Liver (tissue), 3 donors: ENCODE data around the gene ACTN1.

Experiments
- RAD21 ChIP-seq, 2 donors: IDR thresholded peaks; 2 replicates each; pipeline ENCODE4 v1.6.1; 2016; ENCODE audit warnings: antibody characterized with exemption in 2 of 2, mild to moderate bottlenecking in 2 of 2
- TAF1 ChIP-seq: conservative IDR thresholded peaks from 2 replicates; pipeline ENCODE4 v1.6.1; 2016; ENCODE audit warnings: antibody characterized with exemption, mild to moderate bottlenecking
- ZBTB33 ChIP-seq: IDR thresholded peaks from 2 replicates; pipeline ENCODE4 v1.6.1; 2016; ENCODE audit warnings: antibody characterized with exemption
- TF ChIP-seq, protein P1 (sequence below): fragments of 150-350 bp; IDR thresholded peaks from 2 replicates; pipeline ENCODE4 v1.5.1; 2017; ENCODE audit warnings: improper control_type of control experiment, low read depth, low read length; ENCODE audit not compliant: missing input control
- TF ChIP-seq, protein P2 (sequence below): IDR thresholded peaks from 2 replicates; pipeline ENCODE4 v1.6.1; 2016; ENCODE audit warnings: antibody characterized with exemption
- TF ChIP-seq, protein P3 (sequence below): IDR thresholded peaks from 2 replicates; pipeline ENCODE4 v1.6.1; 2016; ENCODE audit warnings: antibody characterized with exemption, mild to moderate bottlenecking
- TF ChIP-seq, protein P4 (sequence below): IDR thresholded peaks from 2 replicates; pipeline ENCODE4 v1.6.1; 2016; ENCODE audit warnings: antibody characterized with exemption
- donor health status: healthy.
- donor health status: healthy.

- TF ChIP-seq, protein P1, sequence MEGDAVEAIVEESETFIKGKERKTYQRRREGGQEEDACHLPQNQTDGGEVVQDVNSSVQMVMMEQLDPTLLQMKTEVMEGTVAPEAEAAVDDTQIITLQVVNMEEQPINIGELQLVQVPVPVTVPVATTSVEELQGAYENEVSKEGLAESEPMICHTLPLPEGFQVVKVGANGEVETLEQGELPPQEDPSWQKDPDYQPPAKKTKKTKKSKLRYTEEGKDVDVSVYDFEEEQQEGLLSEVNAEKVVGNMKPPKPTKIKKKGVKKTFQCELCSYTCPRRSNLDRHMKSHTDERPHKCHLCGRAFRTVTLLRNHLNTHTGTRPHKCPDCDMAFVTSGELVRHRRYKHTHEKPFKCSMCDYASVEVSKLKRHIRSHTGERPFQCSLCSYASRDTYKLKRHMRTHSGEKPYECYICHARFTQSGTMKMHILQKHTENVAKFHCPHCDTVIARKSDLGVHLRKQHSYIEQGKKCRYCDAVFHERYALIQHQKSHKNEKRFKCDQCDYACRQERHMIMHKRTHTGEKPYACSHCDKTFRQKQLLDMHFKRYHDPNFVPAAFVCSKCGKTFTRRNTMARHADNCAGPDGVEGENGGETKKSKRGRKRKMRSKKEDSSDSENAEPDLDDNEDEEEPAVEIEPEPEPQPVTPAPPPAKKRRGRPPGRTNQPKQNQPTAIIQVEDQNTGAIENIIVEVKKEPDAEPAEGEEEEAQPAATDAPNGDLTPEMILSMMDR = no peak
- TF ChIP-seq RAD21 (IDR thresholded peaks at IDR 0.05) (no peak), TAF1 (no peak), ZBTB33 (no peak)
- TF ChIP-seq, protein P2, sequence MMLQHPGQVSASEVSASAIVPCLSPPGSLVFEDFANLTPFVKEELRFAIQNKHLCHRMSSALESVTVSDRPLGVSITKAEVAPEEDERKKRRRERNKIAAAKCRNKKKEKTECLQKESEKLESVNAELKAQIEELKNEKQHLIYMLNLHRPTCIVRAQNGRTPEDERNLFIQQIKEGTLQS = no peak
- TF ChIP-seq, protein P3, sequence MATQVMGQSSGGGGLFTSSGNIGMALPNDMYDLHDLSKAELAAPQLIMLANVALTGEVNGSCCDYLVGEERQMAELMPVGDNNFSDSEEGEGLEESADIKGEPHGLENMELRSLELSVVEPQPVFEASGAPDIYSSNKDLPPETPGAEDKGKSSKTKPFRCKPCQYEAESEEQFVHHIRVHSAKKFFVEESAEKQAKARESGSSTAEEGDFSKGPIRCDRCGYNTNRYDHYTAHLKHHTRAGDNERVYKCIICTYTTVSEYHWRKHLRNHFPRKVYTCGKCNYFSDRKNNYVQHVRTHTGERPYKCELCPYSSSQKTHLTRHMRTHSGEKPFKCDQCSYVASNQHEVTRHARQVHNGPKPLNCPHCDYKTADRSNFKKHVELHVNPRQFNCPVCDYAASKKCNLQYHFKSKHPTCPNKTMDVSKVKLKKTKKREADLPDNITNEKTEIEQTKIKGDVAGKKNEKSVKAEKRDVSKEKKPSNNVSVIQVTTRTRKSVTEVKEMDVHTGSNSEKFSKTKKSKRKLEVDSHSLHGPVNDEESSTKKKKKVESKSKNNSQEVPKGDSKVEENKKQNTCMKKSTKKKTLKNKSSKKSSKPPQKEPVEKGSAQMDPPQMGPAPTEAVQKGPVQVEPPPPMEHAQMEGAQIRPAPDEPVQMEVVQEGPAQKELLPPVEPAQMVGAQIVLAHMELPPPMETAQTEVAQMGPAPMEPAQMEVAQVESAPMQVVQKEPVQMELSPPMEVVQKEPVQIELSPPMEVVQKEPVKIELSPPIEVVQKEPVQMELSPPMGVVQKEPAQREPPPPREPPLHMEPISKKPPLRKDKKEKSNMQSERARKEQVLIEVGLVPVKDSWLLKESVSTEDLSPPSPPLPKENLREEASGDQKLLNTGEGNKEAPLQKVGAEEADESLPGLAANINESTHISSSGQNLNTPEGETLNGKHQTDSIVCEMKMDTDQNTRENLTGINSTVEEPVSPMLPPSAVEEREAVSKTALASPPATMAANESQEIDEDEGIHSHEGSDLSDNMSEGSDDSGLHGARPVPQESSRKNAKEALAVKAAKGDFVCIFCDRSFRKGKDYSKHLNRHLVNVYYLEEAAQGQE = no peak
- TF ChIP-seq, protein P4, sequence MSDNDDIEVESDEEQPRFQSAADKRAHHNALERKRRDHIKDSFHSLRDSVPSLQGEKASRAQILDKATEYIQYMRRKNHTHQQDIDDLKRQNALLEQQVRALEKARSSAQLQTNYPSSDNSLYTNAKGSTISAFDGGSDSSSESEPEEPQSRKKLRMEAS = no peak
Observed at GRCh38 chr14:68898248-68899032, 80.7 kb downstream of the ACTN1 start.
